ENCODE measurements around the gene OPCML.

Gene OPCML

GRCh38 chr11:132639403-132639802, 892.9 kb downstream of the OPCML start:
- Histone ChIP-seq H3K4me3 (ENCODE audit: low read depth in 1 of 2, low read length in 1 of 2) (no peak overlapping the region), H3K27me3 (no peaks in the 10 kb centered on the region), H3K36me3 (no peaks in the 10 kb centered on the region), H3K9me3 (no peaks in the 10 kb centered on the region), H3K27ac (no peak overlapping the region), H3K4me1 (ENCODE audit: control insufficient read depth in 1 of 2, insufficient read depth in 1 of 2, low read depth in 1 of 2, low read length in 1 of 2) (no peaks in the 10 kb centered on the region)
- no peak for TF ChIP-seq CTCF (IDR thresholded peaks at IDR 0.05)

- H3K36me3 ChIP-seq = no peaks in the 10 kb centered on the region
- TF ChIP-seq CTCF (IDR thresholded peaks at IDR 0.05) = no peak
- no peak overlapping the region for H3K27ac ChIP-seq
- no peak overlapping the region for H3K4me3 ChIP-seq (ENCODE audit: low read depth in 1 of 2, low read length in 1 of 2)
- no peaks in the 10 kb centered on the region for H3K4me1 ChIP-seq (ENCODE audit: control insufficient read depth in 1 of 2, insufficient read depth in 1 of 2, low read depth in 1 of 2, low read length in 1 of 2)
- no peaks in the 10 kb centered on the region for H3K27me3 ChIP-seq
- no peaks in the 10 kb centered on the region for H3K9me3 ChIP-seq
These were observed 893.9 kb downstream of the OPCML start for GRCh38 chr11:132638423-132638822.

GRCh38 chr11:132636523-132636922, 895.8 kb downstream of the OPCML start:
- no peaks in the 10 kb centered on the region for H3K9me3 ChIP-seq
- H3K36me3 ChIP-seq = no peaks in the 10 kb centered on the region
- TF ChIP-seq CTCF (IDR thresholded peaks at IDR 0.05) = no peak
- no peaks in the 10 kb centered on the region for H3K4me1 ChIP-seq (ENCODE audit: control insufficient read depth in 1 of 2, insufficient read depth in 1 of 2, low read depth in 1 of 2, low read length in 1 of 2)
- H3K27ac ChIP-seq = no peak overlapping the region
- no peak overlapping the region for H3K4me3 ChIP-seq (ENCODE audit: low read depth in 1 of 2, low read length in 1 of 2)
- no peaks in the 10 kb centered on the region for H3K27me3 ChIP-seq

- Histone ChIP-seq H3K36me3 (no peaks in the 10 kb centered on the region), H3K27ac (no peak overlapping the region), H3K27me3 (no peaks in the 10 kb centered on the region), H3K9me3 (no peaks in the 10 kb centered on the region), H3K4me3 (ENCODE audit: low read depth in 1 of 2, low read length in 1 of 2) (no peak overlapping the region), H3K4me1 (ENCODE audit: control insufficient read depth in 1 of 2, insufficient read depth in 1 of 2, low read depth in 1 of 2, low read length in 1 of 2) (no peaks in the 10 kb centered on the region)
- TF ChIP-seq CTCF (IDR thresholded peaks at IDR 0.05) = no peak
These were observed 899.6 kb downstream of the OPCML start for GRCh38 chr11:132632641-132633124.

GRCh38 chr11:132631989-132632388, 900.3 kb downstream of the OPCML start:
- no peak for TF ChIP-seq CTCF (IDR thresholded peaks at IDR 0.05)
- no peak overlapping the region for H3K27ac ChIP-seq
- no peaks in the 10 kb centered on the region for H3K9me3 ChIP-seq
- H3K27me3 ChIP-seq = no peaks in the 10 kb centered on the region
- H3K36me3 ChIP-seq = no peaks in the 10 kb centered on the region
- no peak overlapping the region for H3K4me3 ChIP-seq (ENCODE audit: low read depth in 1 of 2, low read length in 1 of 2)
- no peaks in the 10 kb centered on the region for H3K4me1 ChIP-seq (ENCODE audit: control insufficient read depth in 1 of 2, insufficient read depth in 1 of 2, low read depth in 1 of 2, low read length in 1 of 2)

- no peaks in the 10 kb centered on the region for H3K36me3 ChIP-seq
- no peaks in the 10 kb centered on the region for H3K9me3 ChIP-seq
- TF ChIP-seq CTCF (IDR thresholded peaks at IDR 0.05) = no peak
- H3K4me1 ChIP-seq (ENCODE audit: control insufficient read depth in 1 of 2, insufficient read depth in 1 of 2, low read depth in 1 of 2, low read length in 1 of 2) = no peaks in the 10 kb centered on the region
- H3K4me3 ChIP-seq (ENCODE audit: low read depth in 1 of 2, low read length in 1 of 2) = no peak overlapping the region
- no peaks in the 10 kb centered on the region for H3K27me3 ChIP-seq
- no peak overlapping the region for H3K27ac ChIP-seq
These were observed 904.3 kb downstream of the OPCML start for GRCh38 chr11:132627981-132628380.
